Stomach smooth muscle (tissue), 2 donors: ENCODE data around the gene TTLL5.

Experiments used
- H3K27ac ChIP-seq: one replicate; pipeline ENCODE4 v1.7.0; 2013; ENCODE audit warnings: mild to moderate bottlenecking, low read length, inconsistent platforms
- H3K27me3 ChIP-seq, 2 donors: one replicate each; pipeline ENCODE4 v1.7.0; 2013; ENCODE audit warnings: low read length in 2 of 2; ENCODE audit not compliant: insufficient read depth in 2 of 2, control insufficient read depth in 1 of 2
- H3K36me3 ChIP-seq, 2 donors: one replicate each; pipeline ENCODE4 v1.7.0; 2013; ENCODE audit warnings: low read length in 2 of 2; ENCODE audit not compliant: control insufficient read depth in 2 of 2, insufficient read depth in 2 of 2
- H3K4me1 ChIP-seq: one replicate; pipeline ENCODE4 v1.7.0; 2013; ENCODE audit warnings: low read length; ENCODE audit not compliant: control insufficient read depth, insufficient read depth
- H3K4me3 ChIP-seq, 2 donors: one replicate each; pipeline ENCODE4 v1.7.0; 2013; ENCODE audit warnings: low read length in 2 of 2
- H3K9ac ChIP-seq, 2 donors: one replicate each; pipeline ENCODE4 v1.7.0; 2013; ENCODE audit warnings: low read length in 2 of 2, mild to moderate bottlenecking in 1 of 2
- H3K9me3 ChIP-seq, 2 donors: one replicate each; pipeline ENCODE4 v1.7.0; 2013; ENCODE audit warnings: low read length in 2 of 2; ENCODE audit not compliant: control insufficient read depth in 2 of 2
- donor health status: healthy.
- donor health status: Pancreatic carcinoma.

TTLL5 gene

DNA sequence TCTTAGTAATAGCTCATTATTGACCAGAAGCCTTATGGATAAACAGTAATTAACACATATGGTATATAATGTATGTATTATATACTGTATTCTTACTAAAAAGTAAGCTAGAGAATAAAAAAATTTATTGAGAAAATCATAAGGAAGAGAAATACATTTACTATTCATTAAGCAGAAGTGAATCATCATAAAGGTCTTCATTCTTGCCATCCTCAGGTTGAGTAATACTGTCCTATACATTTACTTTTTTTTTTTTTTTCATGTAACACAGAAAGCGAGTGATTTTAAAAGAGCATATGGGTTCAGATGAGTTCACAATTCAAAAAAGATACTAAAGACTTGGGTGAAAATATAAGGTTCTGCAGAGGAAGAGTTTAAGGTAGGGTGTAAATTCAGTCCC is 168.3 kb downstream of the TTLL5 start:
- Histone ChIP-seq H3K27ac (no peak overlapping the region), H3K4me1 (peaks cover 13% of the 10 kb centered on the region), H3K9me3 (no peaks in the 10 kb centered on the region), H3K36me3 (no peaks in the 10 kb centered on the region), H3K27me3 (no peaks in the 10 kb centered on the region), H3K9ac (no peak overlapping the region), H3K4me3 (no peak overlapping the region)

DNA sequence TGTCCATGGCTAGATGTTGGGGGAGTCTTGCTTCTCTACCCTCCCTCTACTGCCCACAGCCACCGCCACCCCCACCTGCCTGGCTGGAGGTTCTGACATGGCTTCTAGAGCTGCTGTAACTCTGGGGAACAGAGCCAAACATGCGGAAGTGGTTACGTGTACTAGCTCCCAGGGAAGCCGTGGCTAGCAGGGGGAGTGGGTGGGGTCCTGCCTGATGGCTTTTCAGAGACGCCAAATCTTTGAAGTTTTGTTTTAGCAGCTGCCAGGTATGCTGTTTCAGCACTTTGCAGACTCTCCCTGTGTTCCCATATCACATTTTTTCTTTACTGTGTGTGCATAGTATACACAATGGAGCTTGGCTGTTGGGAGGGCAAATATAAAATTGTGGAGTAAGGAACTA is 170.4 kb downstream of the TTLL5 start:
- Histone ChIP-seq H3K27ac (no peak overlapping the region), H3K36me3 (no peaks in the 10 kb centered on the region), H3K4me3 (no peak overlapping the region), H3K9ac (no peak overlapping the region), H3K27me3 (no peaks in the 10 kb centered on the region), H3K9me3 (no peaks in the 10 kb centered on the region), H3K4me1 (no peaks in the 10 kb centered on the region)

DNA sequence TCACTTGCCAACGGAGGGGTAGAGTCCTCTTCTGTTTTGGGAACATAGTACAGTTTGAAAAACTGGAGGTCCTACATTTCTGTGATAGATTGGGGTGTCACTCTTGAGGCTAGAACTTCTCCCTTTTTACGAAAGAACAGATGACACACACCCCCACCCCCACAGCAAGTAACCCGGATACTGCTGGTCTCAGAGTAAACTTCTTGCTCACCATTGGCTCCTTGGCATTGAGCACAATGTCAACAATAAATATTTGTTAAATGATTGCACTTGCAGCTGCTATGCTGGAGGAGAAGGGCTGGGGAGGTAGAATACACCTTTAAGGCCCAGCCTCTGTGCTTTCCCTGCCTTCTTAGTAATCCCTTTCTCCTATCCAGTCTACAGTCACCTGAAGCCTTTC is 170.9 kb downstream of the TTLL5 start:
- Histone ChIP-seq H3K27ac (no peak overlapping the region), H3K4me1 (no peaks in the 10 kb centered on the region), H3K9me3 (no peaks in the 10 kb centered on the region), H3K4me3 (no peak overlapping the region), H3K27me3 (no peaks in the 10 kb centered on the region), H3K36me3 (no peaks in the 10 kb centered on the region), H3K9ac (no peak overlapping the region)

DNA sequence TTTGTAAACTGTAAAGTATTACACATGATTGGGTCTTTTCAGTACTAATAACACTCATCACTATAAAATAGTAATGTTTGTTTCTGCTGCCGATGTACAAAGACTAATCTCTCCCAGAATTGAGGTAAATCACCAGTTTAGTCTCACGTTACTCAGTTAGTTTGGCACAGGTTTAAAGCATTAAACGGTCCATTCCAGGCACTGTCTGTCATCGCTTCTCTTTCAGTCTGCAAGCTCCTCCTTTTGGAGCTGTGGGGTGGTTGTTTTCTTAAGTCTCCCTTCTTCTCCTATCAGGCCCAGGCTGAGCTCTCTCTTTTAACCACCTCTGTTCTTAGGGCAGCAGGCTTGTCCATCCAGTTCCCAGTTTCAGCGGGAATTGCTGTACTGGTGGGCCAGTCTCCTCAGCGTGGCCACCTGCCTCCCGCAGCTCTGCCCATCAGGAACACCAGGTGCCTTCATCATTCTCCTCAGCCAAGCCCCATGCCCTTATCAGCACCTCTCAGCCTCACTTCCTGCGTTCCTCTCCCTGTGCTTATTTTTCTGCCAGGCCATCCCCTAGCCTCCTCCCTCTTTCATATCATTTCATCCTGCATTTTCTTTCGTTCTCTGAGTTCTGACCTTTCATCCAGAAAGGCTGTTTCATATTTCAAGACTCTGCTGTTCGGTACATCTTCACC is 171.7 kb downstream of the TTLL5 start:
- no peak overlapping the region for H3K9ac ChIP-seq
- no peaks in the 10 kb centered on the region for H3K4me1 ChIP-seq

DNA sequence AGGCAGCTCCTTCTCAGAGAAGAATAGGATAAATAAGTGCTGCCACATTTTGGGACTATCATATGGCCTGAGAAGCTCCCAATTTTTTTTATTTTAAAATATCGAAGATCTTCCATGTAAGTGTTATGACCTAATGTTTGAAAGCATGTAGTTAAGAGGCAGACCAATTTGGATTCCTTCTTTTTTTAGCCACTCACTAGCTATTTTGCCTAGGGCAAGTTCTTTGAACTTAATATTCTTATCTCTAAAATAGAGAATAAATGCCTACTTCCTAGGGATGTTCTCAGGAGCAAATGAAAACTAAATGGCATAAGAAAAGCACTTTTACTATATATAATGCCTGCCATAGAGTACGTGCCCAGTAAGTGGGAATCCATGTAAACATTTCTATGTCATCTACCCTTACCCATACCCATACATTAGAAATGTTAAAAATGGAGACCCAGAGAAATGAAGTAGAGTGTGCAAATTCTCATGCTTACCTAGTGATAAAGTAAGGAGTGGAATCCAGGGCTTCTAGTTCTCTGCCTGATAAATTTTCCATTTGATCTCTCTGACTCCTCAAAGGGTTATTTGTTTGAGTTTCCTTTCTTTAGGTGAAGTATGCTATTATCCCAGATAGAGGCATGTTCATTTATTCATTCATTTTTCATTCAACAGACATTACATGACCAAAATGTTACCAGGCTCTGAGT is 172.4 kb downstream of the TTLL5 start:
- no peaks in the 10 kb centered on the region for H3K9me3 ChIP-seq
- no peak overlapping the region for H3K9ac ChIP-seq
- no peaks in the 10 kb centered on the region for H3K4me1 ChIP-seq
- H3K27ac ChIP-seq = no peak overlapping the region
- no peaks in the 10 kb centered on the region for H3K36me3 ChIP-seq
- H3K4me3 ChIP-seq = no peak overlapping the region
- no peaks in the 10 kb centered on the region for H3K27me3 ChIP-seq

More for the DNA sequence above, 171.7 kb downstream of the TTLL5 start:
- Histone ChIP-seq H3K27me3 (no peaks in the 10 kb centered on the region), H3K36me3 (no peaks in the 10 kb centered on the region), H3K9me3 (no peaks in the 10 kb centered on the region), H3K4me3 (no peak overlapping the region), H3K27ac (no peak overlapping the region)

DNA sequence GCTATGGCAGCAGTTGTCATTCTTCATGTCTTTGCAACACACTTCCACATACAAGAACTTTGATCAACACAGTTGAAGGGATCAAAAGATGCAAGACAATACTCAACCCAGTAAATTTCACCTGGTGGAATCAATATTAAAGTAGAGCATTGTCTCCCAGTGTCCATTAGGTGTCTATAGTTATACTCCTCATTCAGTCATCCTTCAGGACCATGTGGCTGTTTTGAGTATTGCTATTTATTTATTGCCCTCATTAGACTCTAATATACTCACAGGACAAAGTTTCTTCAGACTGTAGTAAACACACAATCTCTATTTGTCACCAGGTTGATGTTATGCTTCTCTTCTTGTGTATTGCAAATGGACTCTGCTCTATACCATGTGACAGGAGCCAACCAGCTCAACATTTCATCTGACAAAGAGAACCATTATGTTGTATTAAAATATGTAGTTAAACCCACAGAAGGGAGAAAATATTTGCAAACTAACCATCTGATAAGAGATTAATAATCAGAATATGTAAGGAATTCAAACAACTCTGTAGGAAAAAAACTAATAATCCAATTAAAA is 174.2 kb downstream of the TTLL5 start:
- Histone ChIP-seq H3K9ac (no peak overlapping the region), H3K4me3 (no peak overlapping the region), H3K27ac (no peak overlapping the region), H3K36me3 (no peaks in the 10 kb centered on the region), H3K4me1 (no peaks in the 10 kb centered on the region), H3K9me3 (no peaks in the 10 kb centered on the region), H3K27me3 (no peaks in the 10 kb centered on the region)

DNA sequence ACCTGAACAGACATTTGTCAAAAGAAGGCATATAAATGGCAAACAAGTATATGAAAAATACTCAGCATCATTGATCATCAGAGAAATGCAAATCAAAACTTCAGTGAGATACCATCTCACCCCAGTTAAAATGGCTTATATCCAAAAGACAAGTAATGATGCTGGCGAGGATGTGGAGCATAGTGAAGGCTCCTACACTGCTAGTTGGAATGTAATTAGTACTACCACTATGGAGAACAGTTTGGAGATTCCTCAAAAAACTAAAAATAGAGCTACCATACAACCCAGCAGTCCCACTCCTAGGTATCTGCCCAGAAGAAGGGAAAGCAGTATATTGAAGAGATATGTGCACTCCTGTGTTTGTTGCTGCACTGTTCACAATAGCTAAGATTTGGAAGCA is 174.7 kb downstream of the TTLL5 start:
- Histone ChIP-seq H3K4me1 (no peaks in the 10 kb centered on the region), H3K27ac (no peak overlapping the region), H3K9me3 (no peaks in the 10 kb centered on the region), H3K9ac (no peak overlapping the region), H3K27me3 (no peaks in the 10 kb centered on the region), H3K4me3 (no peak overlapping the region), H3K36me3 (no peaks in the 10 kb centered on the region)

DNA sequence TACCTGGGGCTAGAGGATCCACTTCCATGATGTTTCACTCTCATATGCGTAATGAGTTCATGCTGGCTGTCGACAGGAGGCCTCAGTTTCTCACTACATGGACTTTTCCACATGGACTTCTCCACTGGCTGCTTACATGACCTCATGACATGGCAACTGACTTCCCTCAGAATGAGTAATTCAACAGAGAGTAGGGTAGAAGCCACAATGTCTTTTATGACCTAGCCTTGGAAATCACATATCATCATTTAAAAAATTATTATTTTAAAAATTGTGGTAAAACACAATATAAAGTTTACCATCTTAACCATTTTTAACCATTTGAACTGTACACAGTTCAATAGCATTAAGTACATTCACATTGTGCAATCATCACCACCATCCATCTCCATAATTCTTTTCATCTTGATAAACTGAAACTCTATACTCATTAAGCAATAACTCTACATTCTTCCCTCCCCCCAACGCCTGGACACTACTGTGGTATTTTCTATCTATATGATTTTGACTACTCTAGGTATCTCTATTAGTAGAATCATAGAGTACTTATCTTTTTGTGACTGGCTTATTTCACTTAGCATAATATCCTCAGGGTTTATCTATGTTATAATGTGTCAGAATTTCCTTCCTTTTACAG is 176.2 kb downstream of the TTLL5 start:
- no peaks in the 10 kb centered on the region for H3K4me1 ChIP-seq
- H3K9ac ChIP-seq = no peak overlapping the region
- H3K4me3 ChIP-seq = no peak overlapping the region
- no peaks in the 10 kb centered on the region for H3K27me3 ChIP-seq
- no peaks in the 10 kb centered on the region for H3K9me3 ChIP-seq
- no peaks in the 10 kb centered on the region for H3K36me3 ChIP-seq
- H3K27ac ChIP-seq = no peak overlapping the region

DNA sequence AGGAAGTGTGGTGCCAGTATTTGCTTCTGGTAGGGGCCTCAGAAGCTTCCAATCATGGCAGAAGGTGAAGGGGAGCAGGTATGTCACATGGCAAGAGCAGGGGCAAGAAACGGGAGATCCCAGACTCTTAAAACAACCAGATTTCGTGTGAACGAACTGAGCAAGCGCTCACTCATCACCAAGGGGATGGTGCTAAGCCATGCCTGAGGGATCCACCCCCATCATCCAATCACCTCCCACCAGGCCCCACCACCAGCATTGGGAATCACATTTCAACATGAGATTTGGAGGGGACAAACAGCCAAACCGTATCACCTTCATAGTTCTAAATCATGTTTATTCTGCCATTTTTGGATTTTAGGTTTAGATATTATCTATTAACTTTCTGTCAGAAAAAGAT is 179.9 kb downstream of the TTLL5 start:
- H3K27ac ChIP-seq = no peak overlapping the region
- H3K4me3 ChIP-seq = no peak overlapping the region
- no peaks in the 10 kb centered on the region for H3K36me3 ChIP-seq
- no peaks in the 10 kb centered on the region for H3K9me3 ChIP-seq
- no peaks in the 10 kb centered on the region for H3K27me3 ChIP-seq
- H3K9ac ChIP-seq = no peak overlapping the region
- peaks cover 8% of the 10 kb centered on the region for H3K4me1 ChIP-seq

DNA sequence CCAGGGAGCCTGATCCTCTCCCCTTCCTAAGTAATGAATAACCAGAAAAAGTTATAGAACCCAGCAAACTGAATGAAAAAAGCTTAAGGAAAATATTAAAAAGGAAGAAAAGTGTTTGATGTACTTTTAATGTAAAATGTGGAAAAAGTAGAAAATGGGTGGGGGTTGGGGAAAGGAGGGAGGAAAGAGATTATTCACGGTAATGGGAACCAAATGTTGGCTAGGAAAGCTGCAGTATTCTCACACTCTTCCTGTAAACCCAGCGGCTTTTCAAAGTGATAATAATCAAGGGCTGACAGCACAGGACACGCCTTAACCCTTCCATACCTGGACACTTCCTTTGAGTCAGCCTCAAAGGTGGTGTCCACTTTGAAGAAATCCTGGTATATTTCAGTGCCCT is 181.5 kb downstream of the TTLL5 start:
- Histone ChIP-seq H3K27ac (no peak overlapping the region), H3K36me3 (no peaks in the 10 kb centered on the region), H3K9ac (no peak overlapping the region), H3K4me3 (no peak overlapping the region), H3K9me3 (no peaks in the 10 kb centered on the region), H3K4me1 (peaks cover 8% of the 10 kb centered on the region), H3K27me3 (no peaks in the 10 kb centered on the region)

DNA sequence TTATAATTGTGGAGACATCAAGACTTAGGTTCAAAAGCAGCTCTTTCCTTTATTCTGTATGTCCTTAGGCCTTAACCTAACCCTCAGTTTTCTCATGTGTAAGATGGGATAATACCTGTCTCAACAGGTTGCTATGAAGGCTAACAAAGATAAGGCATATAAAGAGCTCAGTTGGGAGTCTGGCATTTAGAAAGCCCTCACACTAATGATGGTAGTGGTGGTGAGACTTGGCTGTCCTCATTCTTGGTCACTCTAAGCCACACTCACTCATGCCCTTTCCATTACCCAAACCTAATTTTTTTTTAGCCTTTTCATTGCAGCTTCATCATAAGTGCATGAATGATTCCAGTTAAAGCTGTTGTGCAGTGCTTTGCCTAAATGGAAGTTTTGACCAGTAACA is 183.4 kb downstream of the TTLL5 start:
- Histone ChIP-seq H3K4me3 (no peak overlapping the region), H3K27me3 (no peaks in the 10 kb centered on the region), H3K4me1 (peaks cover 8% of the 10 kb centered on the region), H3K9me3 (no peaks in the 10 kb centered on the region), H3K9ac (no peak overlapping the region), H3K36me3 (no peaks in the 10 kb centered on the region), H3K27ac (no peak overlapping the region)
